ENCODE results near the gene ANKFN1.

DNA sequence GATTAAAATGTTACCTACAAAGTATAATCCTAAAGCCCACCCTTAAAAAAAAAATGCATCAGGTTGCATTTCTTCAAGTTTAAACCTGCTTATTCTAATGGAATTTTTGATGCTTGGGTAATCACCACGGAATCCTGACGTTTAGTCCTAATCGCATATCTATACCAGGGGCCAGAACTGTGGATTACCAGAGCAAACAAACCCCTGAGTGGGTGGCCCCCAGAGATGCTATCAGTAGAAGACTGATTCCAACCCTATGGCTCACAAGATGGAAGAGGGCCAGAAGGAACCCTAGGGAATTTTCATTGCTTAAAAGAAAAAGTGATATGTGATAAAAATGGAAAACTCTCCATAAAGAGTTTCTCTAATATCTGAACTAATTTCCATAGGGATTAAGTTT lies 288.0 kb downstream of the ANKFN1 start:
- TF ChIP-seq SREBF1 (IDR thresholded peaks at IDR 0.05; ENCODE audit: low read length) (no peak), MTA2 (IDR thresholded peaks at IDR 0.05; ENCODE audit: low read depth) (no peak), POLR2AphosphoS5 (IDR thresholded peaks at IDR 0.05; ENCODE audit: low read length) (no peak)
- TF ChIP-seq, protein P1, sequence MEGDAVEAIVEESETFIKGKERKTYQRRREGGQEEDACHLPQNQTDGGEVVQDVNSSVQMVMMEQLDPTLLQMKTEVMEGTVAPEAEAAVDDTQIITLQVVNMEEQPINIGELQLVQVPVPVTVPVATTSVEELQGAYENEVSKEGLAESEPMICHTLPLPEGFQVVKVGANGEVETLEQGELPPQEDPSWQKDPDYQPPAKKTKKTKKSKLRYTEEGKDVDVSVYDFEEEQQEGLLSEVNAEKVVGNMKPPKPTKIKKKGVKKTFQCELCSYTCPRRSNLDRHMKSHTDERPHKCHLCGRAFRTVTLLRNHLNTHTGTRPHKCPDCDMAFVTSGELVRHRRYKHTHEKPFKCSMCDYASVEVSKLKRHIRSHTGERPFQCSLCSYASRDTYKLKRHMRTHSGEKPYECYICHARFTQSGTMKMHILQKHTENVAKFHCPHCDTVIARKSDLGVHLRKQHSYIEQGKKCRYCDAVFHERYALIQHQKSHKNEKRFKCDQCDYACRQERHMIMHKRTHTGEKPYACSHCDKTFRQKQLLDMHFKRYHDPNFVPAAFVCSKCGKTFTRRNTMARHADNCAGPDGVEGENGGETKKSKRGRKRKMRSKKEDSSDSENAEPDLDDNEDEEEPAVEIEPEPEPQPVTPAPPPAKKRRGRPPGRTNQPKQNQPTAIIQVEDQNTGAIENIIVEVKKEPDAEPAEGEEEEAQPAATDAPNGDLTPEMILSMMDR (IDR thresholded peaks at IDR 0.05 in 2 of 3, conservative IDR thresholded peaks at IDR 0.05 in 1 of 3; ENCODE audit: control insufficient read depth in 2 of 3, extremely low read depth in 1 of 3, insufficient read depth in 1 of 3, low read depth in 3 of 3, low read length in 3 of 3): no peak
- TF ChIP-seq, protein P2, sequence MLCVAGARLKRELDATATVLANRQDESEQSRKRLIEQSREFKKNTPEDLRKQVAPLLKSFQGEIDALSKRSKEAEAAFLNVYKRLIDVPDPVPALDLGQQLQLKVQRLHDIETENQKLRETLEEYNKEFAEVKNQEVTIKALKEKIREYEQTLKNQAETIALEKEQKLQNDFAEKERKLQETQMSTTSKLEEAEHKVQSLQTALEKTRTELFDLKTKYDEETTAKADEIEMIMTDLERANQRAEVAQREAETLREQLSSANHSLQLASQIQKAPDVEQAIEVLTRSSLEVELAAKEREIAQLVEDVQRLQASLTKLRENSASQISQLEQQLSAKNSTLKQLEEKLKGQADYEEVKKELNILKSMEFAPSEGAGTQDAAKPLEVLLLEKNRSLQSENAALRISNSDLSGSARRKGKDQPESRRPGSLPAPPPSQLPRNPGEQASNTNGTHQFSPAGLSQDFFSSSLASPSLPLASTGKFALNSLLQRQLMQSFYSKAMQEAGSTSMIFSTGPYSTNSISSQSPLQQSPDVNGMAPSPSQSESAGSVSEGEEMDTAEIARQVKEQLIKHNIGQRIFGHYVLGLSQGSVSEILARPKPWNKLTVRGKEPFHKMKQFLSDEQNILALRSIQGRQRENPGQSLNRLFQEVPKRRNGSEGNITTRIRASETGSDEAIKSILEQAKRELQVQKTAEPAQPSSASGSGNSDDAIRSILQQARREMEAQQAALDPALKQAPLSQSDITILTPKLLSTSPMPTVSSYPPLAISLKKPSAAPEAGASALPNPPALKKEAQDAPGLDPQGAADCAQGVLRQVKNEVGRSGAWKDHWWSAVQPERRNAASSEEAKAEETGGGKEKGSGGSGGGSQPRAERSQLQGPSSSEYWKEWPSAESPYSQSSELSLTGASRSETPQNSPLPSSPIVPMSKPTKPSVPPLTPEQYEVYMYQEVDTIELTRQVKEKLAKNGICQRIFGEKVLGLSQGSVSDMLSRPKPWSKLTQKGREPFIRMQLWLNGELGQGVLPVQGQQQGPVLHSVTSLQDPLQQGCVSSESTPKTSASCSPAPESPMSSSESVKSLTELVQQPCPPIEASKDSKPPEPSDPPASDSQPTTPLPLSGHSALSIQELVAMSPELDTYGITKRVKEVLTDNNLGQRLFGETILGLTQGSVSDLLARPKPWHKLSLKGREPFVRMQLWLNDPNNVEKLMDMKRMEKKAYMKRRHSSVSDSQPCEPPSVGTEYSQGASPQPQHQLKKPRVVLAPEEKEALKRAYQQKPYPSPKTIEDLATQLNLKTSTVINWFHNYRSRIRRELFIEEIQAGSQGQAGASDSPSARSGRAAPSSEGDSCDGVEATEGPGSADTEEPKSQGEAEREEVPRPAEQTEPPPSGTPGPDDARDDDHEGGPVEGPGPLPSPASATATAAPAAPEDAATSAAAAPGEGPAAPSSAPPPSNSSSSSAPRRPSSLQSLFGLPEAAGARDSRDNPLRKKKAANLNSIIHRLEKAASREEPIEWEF (IDR thresholded peaks at IDR 0.05; ENCODE audit: insufficient replicate concordance, low read depth, low read length): no peak
